HG03521 (cell line): ENCODE measurements around the gene NPY1R.

Experiments used
- ATAC-seq: cut with Tn5 transposase; IDR thresholded peaks from one replicate; pipeline ENCODE4 v1.9.1; 2021; ENCODE audit warnings: mild to moderate bottlenecking, moderate library complexity; ENCODE audit not compliant: unreplicated experiment

NPY1R gene

GRCh38 chr4:163332526-163333406 lies at the start of gene NPY1R:
TSS of gene NPY1R (minus strand) at chr4:163332596. CDS start at chr4:163326554, 6,042 bp downstream.
- ATAC-seq, result peak; percentile 77

DNA sequence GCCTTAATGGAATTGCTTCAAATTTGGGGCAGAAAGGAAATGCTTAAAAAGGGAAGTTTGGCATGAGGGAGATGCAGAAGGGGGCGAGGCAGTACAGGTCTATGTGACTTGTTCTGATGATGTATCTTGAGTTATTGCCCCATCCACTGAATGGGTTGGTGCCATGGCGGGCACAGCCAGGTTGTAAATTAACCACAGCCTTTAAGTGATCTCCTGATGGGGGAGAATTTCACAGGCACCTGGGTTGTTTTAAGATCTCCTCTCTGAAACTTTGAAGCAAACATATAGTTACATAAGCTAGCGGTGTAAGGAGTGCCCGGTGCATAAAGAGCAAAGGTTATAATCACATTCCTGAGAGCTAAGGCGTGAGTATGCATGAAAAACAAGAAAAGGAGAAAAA lies 48.3 kb upstream of the NPY1R start:
- no peak for ATAC-seq

DNA sequence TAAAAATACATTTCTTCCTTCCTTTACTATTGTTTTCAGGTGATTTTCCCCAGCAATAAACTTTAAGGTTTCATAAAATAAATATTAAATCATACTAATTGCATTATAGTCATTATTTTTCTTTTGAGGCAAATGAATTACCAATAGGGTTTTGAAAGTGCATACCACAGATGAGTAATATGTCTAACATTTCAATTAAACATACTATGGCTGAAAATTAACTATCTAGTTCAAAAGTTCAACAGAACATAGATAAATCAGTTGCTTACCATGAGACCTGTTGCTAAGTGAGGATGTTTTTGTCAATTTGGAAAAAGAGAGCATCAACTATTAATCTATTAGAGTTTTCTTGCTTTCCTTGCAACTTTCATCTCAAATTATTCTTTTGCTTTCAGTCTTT lies 46.3 kb upstream of the NPY1R start:
- no peak for ATAC-seq

- no peak for ATAC-seq
Measured at GRCh38 chr4:163372029-163372428, 39.6 kb upstream of the NPY1R start.

DNA sequence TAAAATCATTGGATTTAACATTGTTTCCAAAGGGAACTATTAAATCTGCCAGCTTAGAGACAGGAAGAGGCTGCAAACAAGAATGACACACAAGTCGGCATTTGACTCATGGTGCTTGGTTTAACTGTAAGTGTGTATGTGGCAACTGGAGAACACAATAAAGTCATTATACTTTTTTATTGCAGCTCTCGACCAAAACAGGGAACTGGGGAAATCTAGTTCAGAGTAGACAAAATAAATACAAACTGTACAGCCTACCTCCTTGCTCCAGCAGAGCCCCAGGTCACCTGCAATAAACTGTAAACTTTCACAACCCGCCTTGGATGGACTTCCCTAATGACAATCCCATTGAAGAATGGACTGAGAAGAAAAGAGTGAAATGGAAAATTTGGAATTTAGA lies 35.3 kb upstream of the NPY1R start:
- ATAC-seq, result no peak

DNA sequence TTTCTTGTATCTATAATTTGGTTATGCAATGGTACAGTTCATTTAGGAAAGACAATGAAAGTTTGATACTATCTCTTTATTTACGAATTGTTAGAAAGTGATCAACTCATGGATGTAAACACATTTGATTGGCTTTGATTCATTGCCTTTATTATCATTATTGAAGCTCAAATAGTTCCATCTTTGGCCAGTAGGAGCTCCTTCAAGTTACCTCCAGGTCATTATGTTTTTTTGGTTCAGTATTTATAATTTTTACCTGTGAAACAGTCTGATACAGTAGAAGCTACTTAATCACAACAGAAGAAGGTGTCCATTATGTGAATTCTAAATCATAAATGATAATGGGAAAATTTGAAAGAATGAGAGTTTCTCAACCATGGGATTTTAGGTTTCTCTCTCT lies 23.7 kb upstream of the NPY1R start:
- ATAC-seq, result no peak

DNA sequence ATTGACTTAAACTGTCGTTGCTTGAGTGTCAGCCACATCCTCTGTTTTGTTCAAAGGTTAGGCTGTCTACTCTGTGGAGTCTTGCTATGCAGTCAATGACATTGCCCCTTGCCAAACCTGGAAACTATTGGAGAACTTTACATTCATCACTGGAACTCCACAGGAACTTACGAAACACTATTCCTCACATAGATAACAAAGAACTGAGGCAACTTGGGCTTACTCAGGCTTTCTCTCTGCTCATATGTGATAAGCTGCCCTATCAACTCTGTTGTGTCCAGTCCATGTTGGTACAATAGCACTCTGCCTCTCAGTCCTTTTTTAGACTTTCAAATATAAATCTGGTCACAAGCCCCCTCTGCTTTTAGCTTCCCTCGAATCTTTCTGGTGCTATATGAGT lies 20.7 kb upstream of the NPY1R start:
- ATAC-seq, result no peak

DNA sequence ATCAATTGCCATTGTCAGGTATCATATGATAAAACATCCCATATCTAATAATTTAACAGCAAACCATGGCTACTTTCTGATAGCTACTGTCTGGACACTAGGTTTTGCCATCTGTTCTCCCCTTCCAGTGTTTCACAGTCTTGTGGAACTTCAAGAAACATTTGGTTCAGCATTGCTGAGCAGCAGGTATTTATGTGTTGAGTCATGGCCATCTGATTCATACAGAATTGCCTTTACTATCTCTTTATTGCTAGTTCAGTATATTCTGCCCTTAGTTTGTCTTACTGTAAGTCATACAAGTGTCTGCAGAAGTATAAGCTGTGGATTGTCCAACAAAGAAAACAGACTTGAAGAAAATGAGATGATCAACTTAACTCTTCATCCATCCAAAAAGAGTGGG lies 18.3 kb upstream of the NPY1R start:
- no peak for ATAC-seq

GRCh38 chr4:163344147-163345125 lies 12.0 kb upstream of the NPY1R start:
- no peak for ATAC-seq

- ATAC-seq, result no peak
Measured at GRCh38 chr4:163343604-163344146, 11.3 kb upstream of the NPY1R start, which contains the start of gene NPY5R. TSS of gene NPY5R (plus strand) at chr4:163343892. CDS start at chr4:163350274, 6,382 bp downstream.

DNA sequence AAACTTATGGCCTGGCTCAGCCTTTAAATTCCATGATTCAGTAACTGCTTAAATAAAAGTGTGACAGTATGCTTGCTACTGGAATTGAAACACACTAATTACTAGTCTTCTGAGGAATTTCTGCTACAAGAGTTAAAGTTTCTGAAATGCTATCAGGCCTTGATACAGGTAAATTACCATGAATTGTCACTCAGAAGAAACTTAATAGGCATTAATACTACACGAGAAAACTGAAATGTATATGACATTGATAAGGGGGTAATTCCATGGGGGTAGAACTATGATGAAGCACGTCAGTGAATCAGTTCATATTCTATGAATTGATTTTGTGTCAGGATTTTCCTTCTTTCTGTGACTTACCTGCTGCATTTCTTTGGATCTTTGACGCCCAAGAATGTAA lies 3.0 kb upstream of the NPY1R start:
- ATAC-seq, result no peak

DNA sequence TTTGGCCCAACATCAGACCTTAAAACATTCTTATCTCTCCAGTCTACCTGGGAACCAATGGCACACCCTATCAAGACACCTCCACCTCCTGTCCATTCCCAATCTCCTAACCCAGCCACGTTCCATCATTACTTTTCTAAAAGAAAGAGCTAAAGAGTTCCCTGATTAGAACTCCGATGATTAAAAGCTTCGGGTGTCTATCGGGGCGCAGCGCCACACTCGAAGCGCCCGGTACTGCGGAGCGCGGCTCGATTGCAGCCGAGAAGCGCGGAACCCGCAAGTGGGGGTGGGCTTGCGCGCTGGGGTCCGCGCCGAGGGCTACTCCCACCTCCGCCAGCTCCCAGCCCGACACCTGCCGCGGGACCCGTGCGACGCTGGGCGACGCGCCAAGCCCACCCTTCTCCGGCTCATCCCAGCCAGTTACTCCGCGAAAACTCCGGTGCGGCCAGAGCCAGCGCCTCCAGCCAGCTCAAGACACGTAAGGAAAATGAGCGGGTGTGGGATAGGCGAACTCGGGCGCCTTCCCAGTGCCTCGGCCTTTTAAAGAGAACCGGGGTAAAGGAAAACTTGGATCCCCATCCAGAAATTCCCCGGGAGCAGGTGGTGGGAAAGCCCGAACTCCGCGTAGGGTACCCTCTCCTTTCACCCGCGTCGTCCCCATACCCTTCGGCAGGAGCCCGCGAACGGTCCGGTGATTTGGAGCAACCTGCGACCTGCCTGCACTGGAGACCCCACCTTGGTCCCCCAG lies 593 bp downstream of the NPY1R start:
- no peak for ATAC-seq

GRCh38 chr4:163330916-163331628 lies 1.3 kb downstream of the NPY1R start:
- no peak for ATAC-seq

DNA sequence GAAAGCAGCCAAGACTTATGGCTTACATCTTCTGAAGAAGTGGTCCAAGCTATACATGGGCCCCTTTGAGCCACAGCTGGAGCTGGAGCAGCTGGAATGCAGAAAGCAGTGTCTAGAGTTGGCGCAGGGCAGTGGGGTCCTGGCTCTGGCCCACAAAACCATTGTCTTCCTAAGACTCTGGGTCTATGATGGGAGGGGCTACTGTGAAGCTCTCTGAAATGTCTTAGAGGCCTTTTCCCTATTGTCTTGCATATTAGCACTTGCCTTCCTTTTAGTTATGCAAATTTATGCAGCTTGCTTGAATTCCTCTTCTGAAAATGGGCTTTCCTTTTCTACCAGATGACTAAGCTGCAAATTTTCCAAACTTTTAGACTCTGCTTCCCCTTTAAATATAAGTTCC lies 15.3 kb downstream of the NPY1R start:
- no peak for ATAC-seq

GRCh38 chr4:163309466-163309865 lies 22.9 kb downstream of the NPY1R start:
- ATAC-seq, result no peak

GRCh38 chr4:163303069-163303468 lies 29.3 kb downstream of the NPY1R start:
- no peak for ATAC-seq

DNA sequence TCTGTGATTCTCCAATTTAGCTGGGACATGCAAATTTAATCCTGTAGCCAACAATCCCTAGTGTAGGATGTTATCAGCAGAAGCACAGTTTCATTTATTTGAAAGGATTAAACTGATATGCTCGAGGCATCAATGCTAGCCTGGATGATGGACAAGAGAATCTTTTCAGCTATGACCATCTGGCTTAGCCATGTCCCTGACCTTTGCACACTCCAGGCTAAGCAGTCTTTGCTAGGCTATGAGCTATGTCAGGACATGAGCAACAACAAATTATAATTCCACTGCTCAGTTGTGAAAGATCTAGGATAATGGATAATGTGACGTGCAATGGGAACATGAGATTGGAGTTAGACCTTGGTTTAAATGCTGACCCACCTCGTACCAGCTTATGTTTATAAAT lies 32.0 kb downstream of the NPY1R start:
- ATAC-seq, result no peak

DNA sequence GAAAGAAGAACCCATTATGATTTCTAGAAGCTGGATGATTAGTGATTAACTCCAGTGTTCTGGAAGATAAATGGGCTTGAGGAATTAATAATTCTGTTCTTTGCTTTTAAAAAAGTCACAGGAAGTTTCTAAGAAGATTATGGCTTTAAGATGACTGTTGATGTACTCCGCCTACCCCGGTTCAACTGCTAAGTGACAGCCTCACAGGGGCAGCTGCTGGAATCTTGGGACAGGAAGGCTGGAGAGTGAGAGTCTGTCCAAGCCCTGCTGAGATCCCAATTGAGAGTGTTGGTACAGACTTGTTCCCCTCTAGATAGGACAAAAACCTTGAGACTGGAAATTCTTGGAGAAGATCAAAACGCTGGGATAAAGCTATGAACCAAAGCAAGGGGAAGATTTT lies 37.3 kb downstream of the NPY1R start:
- no peak for ATAC-seq

DNA sequence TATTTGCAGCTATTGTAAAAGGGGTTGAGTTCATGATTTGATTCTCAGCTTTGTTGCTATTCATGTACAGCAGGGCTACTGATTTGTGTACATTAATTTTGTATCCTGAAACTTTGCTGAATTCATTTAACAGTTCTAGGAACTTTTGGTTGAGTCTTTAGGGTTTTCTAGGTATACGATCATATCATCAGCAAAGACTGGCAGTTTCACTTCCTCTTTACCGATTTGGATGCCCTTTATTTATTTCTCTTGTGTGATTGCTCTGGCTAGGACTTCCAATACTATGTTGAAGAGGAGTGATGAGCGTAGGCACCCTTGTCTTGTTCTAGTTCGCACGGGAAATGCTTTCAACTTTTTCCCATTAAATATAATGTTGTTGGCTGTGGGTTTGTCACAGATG lies 48.1 kb downstream of the NPY1R start:
- ATAC-seq, result no peak
